ENCODE measurements around the gene OR6M1.

The OR6M1 gene

GRCh38 chr11:123798513-123799252 is 7.5 kb downstream of the OR6M1 start:
- H3K14ac ChIP-seq (ENCODE audit: low read length): no peak overlapping the region
- H3K79me2 ChIP-seq (ENCODE audit: control insufficient read depth, insufficient read depth, low read length, poor library complexity): no peaks in the 10 kb centered on the region
- H2BK120ac ChIP-seq (ENCODE audit: insufficient read depth, low read length, poor library complexity): no peak overlapping the region
- H3K4me3 ChIP-seq (ENCODE audit: low read depth, low read length): no peak overlapping the region
- no peak overlapping the region for H4K12ac ChIP-seq (ENCODE audit: low read depth, low read length)
- no peaks in the 10 kb centered on the region for H3K4me1 ChIP-seq (ENCODE audit: control insufficient read depth in 1 of 2, insufficient read depth in 2 of 2, low read length in 2 of 2)
- H4K8ac ChIP-seq (ENCODE audit: low read depth, low read length): no peak overlapping the region
- no peak for DNase-seq
- H3K27ac ChIP-seq (ENCODE audit: low read depth, low read length): no peak overlapping the region
- no peak overlapping the region for H2AK5ac ChIP-seq (ENCODE audit: low read length)
- H3K36me3 ChIP-seq (ENCODE audit: control insufficient read depth in 1 of 2, insufficient read depth in 2 of 2, low read length in 2 of 2): no peaks in the 10 kb centered on the region
- H4K91ac ChIP-seq (ENCODE audit: low read depth, low read length): no peak overlapping the region
- H3K18ac ChIP-seq (ENCODE audit: low read length): no peak overlapping the region
- WGBS (ENCODE audit: extremely low coverage, insufficient coverage, insufficient read length): no CpG with 5 or more reads among the region's 5 CpGs
- H3K23ac ChIP-seq (ENCODE audit: low read length): no peak overlapping the region
- H2AFZ ChIP-seq (ENCODE audit: insufficient read depth, low read length, poor library complexity): no peak overlapping the region
- no peak overlapping the region for H3K4ac ChIP-seq (ENCODE audit: low read depth, low read length)
- no peak overlapping the region for H3K9ac ChIP-seq (ENCODE audit: low read length)
- no peaks in the 10 kb centered on the region for H3K79me1 ChIP-seq (ENCODE audit: low read length)
- H2BK12ac ChIP-seq (ENCODE audit: low read length): no peak overlapping the region
- H2BK5ac ChIP-seq (ENCODE audit: low read depth, low read length, poor library complexity): no peak overlapping the region
- no peak overlapping the region for H3K4me2 ChIP-seq (ENCODE audit: low read length)
- H3K9me3 ChIP-seq (ENCODE audit: insufficient read depth, low read depth, low read length): no peaks in the 10 kb centered on the region
- no peaks in the 10 kb centered on the region for H3K27me3 ChIP-seq (ENCODE audit: insufficient read depth, low read length)

GRCh38 chr11:123798079-123798478 is 8.1 kb downstream of the OR6M1 start:
- no peak overlapping the region for H2BK120ac ChIP-seq (ENCODE audit: insufficient read depth, low read length, poor library complexity)
- H3K9ac ChIP-seq (ENCODE audit: low read length): no peak overlapping the region

GRCh38 chr11:123797541-123797940 is 8.6 kb downstream of the OR6M1 start:
- Histone ChIP-seq H4K8ac (ENCODE audit: low read depth, low read length) (no peak overlapping the region), H3K27ac (ENCODE audit: low read depth, low read length) (no peak overlapping the region), H3K4me3 (ENCODE audit: low read depth, low read length) (no peak overlapping the region), H2AFZ (ENCODE audit: insufficient read depth, low read length, poor library complexity) (no peak overlapping the region), H3K79me2 (ENCODE audit: control insufficient read depth, insufficient read depth, low read length, poor library complexity) (no peaks in the 10 kb centered on the region), H3K4me2 (ENCODE audit: low read length) (no peak overlapping the region), H3K18ac (ENCODE audit: low read length) (no peak overlapping the region), H2BK12ac (ENCODE audit: low read length) (no peak overlapping the region), H3K4me1 (ENCODE audit: control insufficient read depth in 1 of 2, insufficient read depth in 2 of 2, low read length in 2 of 2) (no peaks in the 10 kb centered on the region), H3K27me3 (ENCODE audit: insufficient read depth, low read length) (no peaks in the 10 kb centered on the region), H4K12ac (ENCODE audit: low read depth, low read length) (no peak overlapping the region), H3K23ac (ENCODE audit: low read length) (no peak overlapping the region), H3K14ac (ENCODE audit: low read length) (no peak overlapping the region), H3K36me3 (ENCODE audit: control insufficient read depth in 1 of 2, insufficient read depth in 2 of 2, low read length in 2 of 2) (no peaks in the 10 kb centered on the region), H2BK120ac (ENCODE audit: insufficient read depth, low read length, poor library complexity) (no peak overlapping the region), H3K9ac (ENCODE audit: low read length) (no peak overlapping the region), H4K91ac (ENCODE audit: low read depth, low read length) (no peak overlapping the region), H2AK5ac (ENCODE audit: low read length) (no peak overlapping the region), H2BK5ac (ENCODE audit: low read depth, low read length, poor library complexity) (no peak overlapping the region), H3K9me3 (ENCODE audit: insufficient read depth, low read depth, low read length) (no peaks in the 10 kb centered on the region), H3K4ac (ENCODE audit: low read depth, low read length) (no peak overlapping the region), H3K79me1 (ENCODE audit: low read length) (no peaks in the 10 kb centered on the region)
- no peak for DNase-seq
- no CpG with 5 or more reads among the region's 10 CpGs for WGBS (ENCODE audit: extremely low coverage, insufficient coverage, insufficient read length)

More at GRCh38 chr11:123798079-123798478, 8.1 kb downstream of the OR6M1 start:
- Histone ChIP-seq H3K4ac (ENCODE audit: low read depth, low read length) (no peak overlapping the region), H3K9me3 (ENCODE audit: insufficient read depth, low read depth, low read length) (no peaks in the 10 kb centered on the region), H3K4me3 (ENCODE audit: low read depth, low read length) (no peak overlapping the region), H4K8ac (ENCODE audit: low read depth, low read length) (no peak overlapping the region), H3K14ac (ENCODE audit: low read length) (no peak overlapping the region), H3K4me2 (ENCODE audit: low read length) (no peak overlapping the region), H3K79me1 (ENCODE audit: low read length) (no peaks in the 10 kb centered on the region), H3K79me2 (ENCODE audit: control insufficient read depth, insufficient read depth, low read length, poor library complexity) (no peaks in the 10 kb centered on the region), H4K12ac (ENCODE audit: low read depth, low read length) (no peak overlapping the region), H3K27me3 (ENCODE audit: insufficient read depth, low read length) (no peaks in the 10 kb centered on the region), H2AK5ac (ENCODE audit: low read length) (no peak overlapping the region), H3K18ac (ENCODE audit: low read length) (no peak overlapping the region), H2BK5ac (ENCODE audit: low read depth, low read length, poor library complexity) (no peak overlapping the region), H3K4me1 (ENCODE audit: control insufficient read depth in 1 of 2, insufficient read depth in 2 of 2, low read length in 2 of 2) (no peaks in the 10 kb centered on the region), H3K36me3 (ENCODE audit: control insufficient read depth in 1 of 2, insufficient read depth in 2 of 2, low read length in 2 of 2) (no peaks in the 10 kb centered on the region), H2BK12ac (ENCODE audit: low read length) (no peak overlapping the region), H2AFZ (ENCODE audit: insufficient read depth, low read length, poor library complexity) (no peak overlapping the region), H4K91ac (ENCODE audit: low read depth, low read length) (no peak overlapping the region), H3K23ac (ENCODE audit: low read length) (no peak overlapping the region), H3K27ac (ENCODE audit: low read depth, low read length) (no peak overlapping the region)
- no peak for DNase-seq
- no CpG with 5 or more reads among the region's 4 CpGs for WGBS (ENCODE audit: extremely low coverage, insufficient coverage, insufficient read length)

GRCh38 chr11:123797114-123797513 is 9.0 kb downstream of the OR6M1 start:
- WGBS (ENCODE audit: extremely low coverage, insufficient coverage, insufficient read length): no CpG with 5 or more reads among the region's 4 CpGs
- Histone ChIP-seq H3K4me1 (ENCODE audit: control insufficient read depth in 1 of 2, insufficient read depth in 2 of 2, low read length in 2 of 2) (no peaks in the 10 kb centered on the region), H3K4me2 (ENCODE audit: low read length) (no peak overlapping the region), H3K4me3 (ENCODE audit: low read depth, low read length) (no peak overlapping the region), H2AK5ac (ENCODE audit: low read length) (no peak overlapping the region), H3K79me2 (ENCODE audit: control insufficient read depth, insufficient read depth, low read length, poor library complexity) (no peaks in the 10 kb centered on the region), H3K27me3 (ENCODE audit: insufficient read depth, low read length) (no peaks in the 10 kb centered on the region), H3K79me1 (ENCODE audit: low read length) (no peaks in the 10 kb centered on the region), H3K4ac (ENCODE audit: low read depth, low read length) (no peak overlapping the region), H4K12ac (ENCODE audit: low read depth, low read length) (no peak overlapping the region), H2BK120ac (ENCODE audit: insufficient read depth, low read length, poor library complexity) (no peak overlapping the region), H4K8ac (ENCODE audit: low read depth, low read length) (no peak overlapping the region), H4K91ac (ENCODE audit: low read depth, low read length) (no peak overlapping the region), H2BK5ac (ENCODE audit: low read depth, low read length, poor library complexity) (no peak overlapping the region), H3K23ac (ENCODE audit: low read length) (no peak overlapping the region), H3K9me3 (ENCODE audit: insufficient read depth, low read depth, low read length) (no peaks in the 10 kb centered on the region), H2BK12ac (ENCODE audit: low read length) (no peak overlapping the region), H3K27ac (ENCODE audit: low read depth, low read length) (no peak overlapping the region), H3K9ac (ENCODE audit: low read length) (no peak overlapping the region), H3K36me3 (ENCODE audit: control insufficient read depth in 1 of 2, insufficient read depth in 2 of 2, low read length in 2 of 2) (no peaks in the 10 kb centered on the region), H2AFZ (ENCODE audit: insufficient read depth, low read length, poor library complexity) (no peak overlapping the region), H3K18ac (ENCODE audit: low read length) (no peak overlapping the region), H3K14ac (ENCODE audit: low read length) (no peak overlapping the region)
- no peak for DNase-seq
